Measurements from ENCODE around the gene CHURC1.

DNA sequence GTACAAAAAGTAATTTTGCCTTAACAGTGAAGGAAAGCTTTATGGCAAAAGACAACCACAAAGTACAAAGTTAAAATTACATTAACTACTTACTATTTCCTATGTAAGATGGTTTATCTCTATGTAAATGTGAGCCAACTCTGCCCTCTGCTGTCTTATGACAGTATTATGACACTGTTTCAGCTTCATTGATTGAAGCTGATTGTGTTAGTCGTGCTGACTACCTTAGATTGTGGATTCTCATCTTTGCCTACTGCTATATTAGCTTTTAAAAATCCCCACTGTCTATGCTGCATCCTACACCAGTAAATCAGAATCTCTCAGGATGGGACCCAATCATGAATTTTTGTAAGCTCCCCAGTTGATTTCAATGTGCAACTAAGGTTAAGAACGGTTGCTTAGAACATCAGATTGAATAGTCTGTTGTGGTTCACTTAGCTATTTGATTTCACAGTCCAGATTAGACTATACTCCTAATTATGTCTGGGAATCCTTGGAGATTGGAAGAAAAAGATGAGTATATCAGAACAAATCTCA lies 22.3 kb upstream of the CHURC1 start:
- TF ChIP-seq, protein P1, sequence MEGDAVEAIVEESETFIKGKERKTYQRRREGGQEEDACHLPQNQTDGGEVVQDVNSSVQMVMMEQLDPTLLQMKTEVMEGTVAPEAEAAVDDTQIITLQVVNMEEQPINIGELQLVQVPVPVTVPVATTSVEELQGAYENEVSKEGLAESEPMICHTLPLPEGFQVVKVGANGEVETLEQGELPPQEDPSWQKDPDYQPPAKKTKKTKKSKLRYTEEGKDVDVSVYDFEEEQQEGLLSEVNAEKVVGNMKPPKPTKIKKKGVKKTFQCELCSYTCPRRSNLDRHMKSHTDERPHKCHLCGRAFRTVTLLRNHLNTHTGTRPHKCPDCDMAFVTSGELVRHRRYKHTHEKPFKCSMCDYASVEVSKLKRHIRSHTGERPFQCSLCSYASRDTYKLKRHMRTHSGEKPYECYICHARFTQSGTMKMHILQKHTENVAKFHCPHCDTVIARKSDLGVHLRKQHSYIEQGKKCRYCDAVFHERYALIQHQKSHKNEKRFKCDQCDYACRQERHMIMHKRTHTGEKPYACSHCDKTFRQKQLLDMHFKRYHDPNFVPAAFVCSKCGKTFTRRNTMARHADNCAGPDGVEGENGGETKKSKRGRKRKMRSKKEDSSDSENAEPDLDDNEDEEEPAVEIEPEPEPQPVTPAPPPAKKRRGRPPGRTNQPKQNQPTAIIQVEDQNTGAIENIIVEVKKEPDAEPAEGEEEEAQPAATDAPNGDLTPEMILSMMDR (IDR thresholded peaks at IDR 0.05) = peak; percentile 74
- no peak for TF ChIP-seq EZH2 (IDR thresholded peaks at IDR 0.05; ENCODE audit: borderline replicate concordance, insufficient read depth, low read depth, low read length, poor library complexity, severe bottlenecking)

Measured in B cell (primary cell).